ENCODE measurements around the gene GOLGA6L1.
"Not testable (repeated sequence)": the region's sequence is repeated elsewhere in the genome, so short reads cannot be mapped to it uniquely, and the experiment has no call there.

GOLGA6L1 gene, protein sequence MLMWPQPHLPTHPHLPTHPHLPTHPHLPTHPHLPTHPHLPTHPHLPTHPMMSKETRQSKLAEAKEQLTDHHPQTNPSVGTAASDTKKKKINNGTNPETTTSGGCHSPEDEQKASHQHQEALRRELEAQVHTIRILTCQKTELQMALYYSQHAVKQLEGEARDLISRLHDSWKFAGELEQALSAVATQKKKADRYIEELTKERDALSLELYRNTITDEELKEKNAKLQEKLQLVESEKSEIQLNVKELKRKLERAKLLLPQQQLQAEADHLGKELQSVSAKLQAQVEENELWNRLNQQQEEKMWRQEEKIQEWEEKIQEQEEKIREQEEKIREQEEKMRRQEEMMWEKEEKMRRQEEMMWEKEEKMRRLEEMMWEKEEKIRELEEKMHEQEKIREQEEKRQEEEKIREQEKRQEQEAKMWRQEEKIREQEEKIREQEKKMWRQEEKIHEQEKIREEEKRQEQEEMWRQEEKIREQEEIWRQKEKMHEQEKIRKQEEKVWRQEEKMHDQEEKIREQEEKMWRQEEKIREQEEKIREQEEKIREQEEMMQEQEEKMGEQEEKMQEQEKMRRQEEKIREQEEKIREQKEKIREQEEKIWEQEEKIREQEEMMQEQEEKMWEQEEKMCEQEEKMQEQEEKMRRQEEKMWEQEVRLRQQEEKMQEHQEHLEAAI

DNA sequence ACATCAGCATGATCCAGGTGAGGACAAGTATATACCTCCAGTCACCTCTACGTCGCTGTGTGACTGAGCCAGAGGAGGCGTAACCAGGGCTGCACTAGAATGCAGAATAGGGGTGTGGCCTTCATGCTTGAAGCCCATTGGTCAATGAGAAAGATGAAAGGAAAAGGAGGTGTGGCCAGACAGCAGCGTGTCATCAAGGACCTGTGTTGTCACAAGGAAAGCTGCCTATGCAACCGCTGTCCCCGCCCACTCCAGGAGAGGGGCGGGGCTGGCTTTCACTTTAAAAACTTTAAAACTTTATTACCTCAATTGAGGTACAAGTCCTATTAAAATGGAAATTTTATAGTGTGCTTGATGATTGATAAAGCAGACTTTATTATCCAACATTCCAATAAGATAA is at the start of gene GOLGA6L1:
TSS of gene GOLGA6L1 (minus strand) at position 101 of the 400 bp plus-strand sequence. CDS start at position 10, 91 bp downstream.
- not testable (repeated sequence) for H3K4me1 Mint-ChIP-seq, H3K4me3 Mint-ChIP-seq, H3K27me3 Mint-ChIP-seq

DNA sequence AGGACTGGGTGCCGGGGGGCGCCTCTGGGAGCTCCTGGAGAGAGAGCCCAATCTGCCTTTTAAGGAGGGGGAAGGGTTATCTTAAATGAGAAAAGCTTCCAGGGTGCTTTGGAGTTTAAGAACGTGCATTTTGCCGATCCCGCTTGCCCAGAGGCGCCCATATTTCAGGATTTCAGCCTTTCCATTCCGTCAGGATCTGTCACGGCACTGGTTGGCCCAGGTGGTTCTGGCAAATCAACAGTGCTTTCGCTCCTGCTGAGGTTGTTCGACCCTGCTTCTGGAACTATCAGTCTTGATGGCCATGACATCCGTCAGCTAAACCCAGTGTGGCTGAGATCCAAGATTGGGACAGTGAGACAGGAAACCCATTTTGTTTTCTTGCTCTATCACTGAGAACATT is 44.6 kb upstream of the GOLGA6L1 start:
- H3K36me3 Mint-ChIP-seq, H3K27me3 Mint-ChIP-seq, H3K9me3 Mint-ChIP-seq, H3K4me1 Mint-ChIP-seq, H3K27ac Mint-ChIP-seq, H3K4me3 Mint-ChIP-seq: not testable (repeated sequence)

More for the DNA sequence above, at the start of gene GOLGA6L1:
- not testable (repeated sequence) for H3K36me3 Mint-ChIP-seq, H3K9me3 Mint-ChIP-seq, H3K27ac Mint-ChIP-seq

DNA sequence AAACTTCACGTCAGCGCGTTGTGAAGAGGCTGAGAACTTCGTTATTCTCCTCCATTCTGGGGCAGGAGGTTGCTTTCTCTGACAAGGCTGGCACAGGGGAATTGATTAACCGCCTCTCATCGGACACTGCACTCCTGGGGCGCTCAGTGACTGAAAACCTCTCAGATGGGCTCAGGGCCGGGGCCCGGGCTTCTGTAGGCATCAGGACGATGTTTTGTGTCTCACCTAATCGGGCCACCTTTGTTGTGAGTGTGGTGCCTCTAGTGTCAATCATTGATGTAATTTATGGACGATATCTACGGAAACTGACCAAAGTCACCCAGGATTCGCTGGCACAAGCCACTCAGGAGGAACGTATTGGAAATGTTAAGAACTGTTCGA is 43.9 kb upstream of the GOLGA6L1 start:
- H3K27me3 Mint-ChIP-seq, H3K4me1 Mint-ChIP-seq, H3K36me3 Mint-ChIP-seq, H3K9me3 Mint-ChIP-seq, H3K27ac Mint-ChIP-seq, H3K4me3 Mint-ChIP-seq: not testable (repeated sequence)

DNA sequence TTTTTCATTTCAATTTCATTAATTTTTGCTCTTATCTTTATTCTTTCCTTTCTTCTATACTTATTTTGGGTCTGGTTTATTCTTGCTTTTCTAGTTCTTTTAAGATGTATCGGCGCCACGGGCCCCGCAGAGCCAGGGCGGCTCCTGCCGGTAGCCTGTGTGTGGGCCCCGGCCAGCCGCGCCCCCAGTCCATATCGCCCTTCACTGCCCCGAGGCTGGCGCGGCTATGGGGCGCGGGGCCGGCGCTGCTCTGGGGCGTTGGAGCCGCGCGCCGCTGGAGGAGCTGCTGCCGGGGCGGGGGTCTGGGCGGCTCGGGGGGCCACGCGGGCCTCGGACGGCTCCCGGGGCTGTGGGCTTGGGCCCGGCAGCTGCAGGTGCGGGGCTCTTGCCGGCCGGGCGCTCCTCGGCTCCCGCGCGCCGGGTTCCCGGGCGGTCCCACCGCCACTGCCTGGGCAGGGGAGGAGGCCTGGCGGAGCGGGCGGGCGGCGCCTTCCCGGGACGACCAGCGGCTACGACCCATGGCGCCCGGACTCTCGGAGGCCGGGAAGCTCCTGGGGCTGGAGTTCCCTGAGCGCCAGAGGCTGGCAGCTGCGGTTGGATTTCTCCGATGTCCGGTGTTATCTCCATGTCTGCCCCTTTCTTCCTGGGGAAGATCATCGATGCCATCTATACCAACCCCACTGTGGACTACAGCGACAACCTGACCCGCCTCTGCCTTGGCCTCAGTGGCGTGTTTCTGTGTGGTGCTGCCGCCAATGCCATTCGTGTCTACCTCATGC is 43.3 kb upstream of the GOLGA6L1 start:
- H3K27ac Mint-ChIP-seq, H3K27me3 Mint-ChIP-seq, H3K9me3 Mint-ChIP-seq, H3K4me3 Mint-ChIP-seq, H3K36me3 Mint-ChIP-seq, H3K4me1 Mint-ChIP-seq: not testable (repeated sequence)

DNA sequence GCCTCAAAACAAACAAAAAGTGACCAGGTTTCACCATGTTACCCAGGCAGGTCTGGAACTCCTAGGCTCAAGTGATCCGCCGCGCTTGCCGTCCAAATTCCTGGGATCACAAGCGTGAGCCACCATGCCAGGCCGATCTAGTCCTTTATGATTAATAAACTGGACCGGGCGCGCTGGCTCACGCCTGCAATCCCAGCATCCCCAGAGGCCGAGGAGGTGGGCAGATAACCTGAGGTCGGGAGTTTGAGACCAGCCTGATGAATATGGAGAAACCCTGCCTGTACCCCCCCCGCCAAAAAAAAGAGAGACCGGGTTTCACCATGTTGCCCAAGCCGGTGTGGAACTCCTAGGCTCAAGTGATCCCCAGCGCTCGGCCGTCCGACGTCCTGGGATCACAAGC is 40.1 kb upstream of the GOLGA6L1 start:
- not testable (repeated sequence) for H3K36me3 Mint-ChIP-seq, H3K4me1 Mint-ChIP-seq, H3K27ac Mint-ChIP-seq, H3K27me3 Mint-ChIP-seq, H3K4me3 Mint-ChIP-seq, H3K9me3 Mint-ChIP-seq

DNA sequence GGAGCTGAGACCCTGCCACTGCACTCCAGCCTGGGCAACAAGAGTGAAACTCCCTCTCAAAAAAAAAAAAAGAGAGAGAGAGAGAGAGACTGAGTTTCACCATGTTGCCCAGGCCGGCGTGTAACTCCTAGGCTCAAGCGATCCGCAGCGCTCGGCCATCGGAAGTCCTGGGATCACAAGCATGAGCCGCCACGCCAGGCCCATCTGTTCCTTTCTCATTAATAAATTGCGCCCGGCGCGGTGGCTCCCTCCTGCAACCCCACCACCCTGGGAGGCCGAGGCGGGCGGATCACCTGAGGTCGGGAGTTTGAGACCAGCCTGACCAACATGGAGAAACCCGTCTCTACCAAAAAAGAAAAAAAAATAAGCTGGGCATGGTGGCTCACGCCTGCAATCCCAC is 39.0 kb upstream of the GOLGA6L1 start:
- not testable (repeated sequence) for H3K9me3 Mint-ChIP-seq, H3K27me3 Mint-ChIP-seq, H3K4me3 Mint-ChIP-seq, H3K36me3 Mint-ChIP-seq, H3K27ac Mint-ChIP-seq, H3K4me1 Mint-ChIP-seq

DNA sequence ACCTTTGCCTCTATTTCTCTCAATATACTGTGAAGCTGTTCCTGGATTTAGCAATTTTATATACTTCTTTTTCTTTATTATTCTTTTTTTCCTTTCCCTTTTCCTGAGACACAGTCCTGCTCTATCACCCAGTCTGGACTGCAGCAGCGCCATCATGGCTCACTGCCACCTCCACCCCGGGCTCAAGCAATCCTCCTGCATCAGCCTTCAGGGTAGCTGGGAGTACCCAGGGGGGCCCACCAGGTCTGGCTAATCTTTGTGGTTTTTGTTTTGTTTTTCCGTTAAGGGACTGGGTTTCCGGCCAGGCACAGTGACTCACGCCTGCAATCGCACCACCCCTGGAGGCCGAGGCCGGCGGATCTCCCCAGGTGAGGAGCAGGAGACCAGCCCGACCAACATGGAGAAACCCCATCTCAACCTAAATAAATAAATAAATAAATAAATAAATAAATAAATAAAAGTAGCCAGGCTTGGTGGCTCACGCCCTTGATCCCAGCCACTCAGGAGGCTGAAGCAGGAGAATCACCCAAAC is 38.1 kb upstream of the GOLGA6L1 start:
- H3K4me1 Mint-ChIP-seq, H3K9me3 Mint-ChIP-seq, H3K4me3 Mint-ChIP-seq, H3K27me3 Mint-ChIP-seq, H3K36me3 Mint-ChIP-seq, H3K27ac Mint-ChIP-seq: not testable (repeated sequence)

DNA sequence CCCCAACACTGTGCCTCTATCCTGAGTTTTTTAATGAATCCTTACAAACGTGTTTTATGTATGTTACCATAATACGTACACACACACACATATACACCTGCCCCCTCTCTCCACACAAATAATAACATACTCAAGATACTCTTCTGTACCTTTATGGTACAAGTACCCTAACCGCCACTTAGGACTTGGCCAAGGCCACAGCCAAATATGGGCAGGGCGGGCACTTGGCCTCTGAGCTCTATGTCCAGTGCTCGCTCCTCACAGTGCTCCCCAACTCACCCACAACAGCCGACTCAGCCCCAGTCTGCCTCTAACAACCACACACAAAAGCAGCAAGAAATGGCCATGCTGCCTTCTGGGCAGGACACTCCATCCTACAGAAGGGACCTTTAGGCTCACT is 3.8 kb downstream of the GOLGA6L1 start:
- not testable (repeated sequence) for H3K36me3 Mint-ChIP-seq, H3K9me3 Mint-ChIP-seq, H3K27me3 Mint-ChIP-seq, H3K4me3 Mint-ChIP-seq, H3K27ac Mint-ChIP-seq, H3K4me1 Mint-ChIP-seq

DNA sequence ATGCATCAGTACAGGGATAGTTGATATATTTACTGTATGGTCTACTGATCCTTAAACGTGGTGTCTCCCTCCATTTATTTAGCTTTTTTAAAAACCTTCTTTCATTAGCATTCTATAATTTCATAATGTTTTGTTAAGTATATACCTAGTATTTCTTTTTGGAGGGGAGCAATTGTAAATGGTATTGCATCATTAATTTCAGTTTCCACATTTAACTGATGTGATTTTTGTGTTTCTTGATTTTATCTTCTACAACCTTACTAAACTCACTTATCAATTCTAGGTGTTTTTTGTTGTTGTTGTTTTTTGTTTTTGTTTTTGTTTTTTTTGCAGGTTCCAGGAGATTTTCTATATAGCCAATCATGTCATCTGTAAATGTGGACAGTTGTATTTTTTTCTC is 18.4 kb downstream of the GOLGA6L1 start:
- H3K27me3 Mint-ChIP-seq: peaks cover 11% of the 10 kb centered on the region
- no peak overlapping the region for H3K27ac Mint-ChIP-seq
- H3K4me3 Mint-ChIP-seq: no peak overlapping the region
- H3K9me3 Mint-ChIP-seq: peaks cover 5% of the 10 kb centered on the region
- no peaks in the 10 kb centered on the region for H3K36me3 Mint-ChIP-seq
- no peaks in the 10 kb centered on the region for H3K4me1 Mint-ChIP-seq

DNA sequence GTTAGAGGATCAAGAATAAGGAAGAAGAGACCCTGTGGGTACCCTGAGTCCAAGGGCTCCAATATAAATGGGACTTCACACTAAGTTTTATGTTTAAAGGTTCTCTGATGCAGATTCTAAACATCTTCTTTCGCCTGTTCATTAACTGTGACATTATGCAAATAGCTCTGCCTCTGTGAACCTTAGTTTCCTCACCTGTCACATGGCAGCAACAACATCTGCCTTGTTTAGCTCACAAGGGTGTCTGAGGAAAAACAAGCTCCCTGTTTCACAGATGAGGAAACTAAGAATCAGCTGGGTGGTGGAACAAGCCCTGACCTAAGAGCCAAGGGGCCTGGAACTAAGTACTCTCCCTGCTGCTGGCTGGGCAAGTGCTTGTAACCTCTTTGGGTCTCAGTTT is 40.8 kb downstream of the GOLGA6L1 start:
- H3K9me3 Mint-ChIP-seq: no peaks in the 10 kb centered on the region
- no peak overlapping the region for H3K4me3 Mint-ChIP-seq
- no peaks in the 10 kb centered on the region for H3K4me1 Mint-ChIP-seq
- peaks cover 8% of the 10 kb centered on the region for H3K27me3 Mint-ChIP-seq
- H3K36me3 Mint-ChIP-seq: no peaks in the 10 kb centered on the region
- no peak overlapping the region for H3K27ac Mint-ChIP-seq

DNA sequence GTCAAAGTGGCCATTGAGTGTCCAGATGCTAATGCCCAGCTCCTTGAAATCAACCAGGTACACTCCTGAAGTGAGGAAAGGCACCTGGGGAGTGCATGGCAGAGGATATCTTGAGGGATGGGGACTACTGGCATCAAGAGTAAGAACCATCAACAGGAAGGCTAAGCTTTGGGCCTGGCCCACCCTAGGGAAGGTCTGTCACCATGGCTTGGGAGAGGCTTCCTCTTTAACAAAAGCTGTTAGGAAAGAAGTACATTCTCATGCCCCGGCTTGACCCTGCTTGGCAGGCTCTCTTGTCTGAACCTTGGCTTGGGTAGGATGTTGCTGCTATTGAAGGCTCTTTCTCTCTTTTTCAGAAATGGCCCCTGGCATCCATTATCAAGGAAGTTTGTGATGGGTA is 53.5 kb downstream of the GOLGA6L1 start:
- Mint-ChIP-seq H3K27ac (no peak overlapping the region), H3K36me3 (no peaks in the 10 kb centered on the region), H3K4me3 (no peak overlapping the region), H3K27me3 (no peaks in the 10 kb centered on the region), H3K4me1 (no peaks in the 10 kb centered on the region), H3K9me3 (no peaks in the 10 kb centered on the region)

DNA sequence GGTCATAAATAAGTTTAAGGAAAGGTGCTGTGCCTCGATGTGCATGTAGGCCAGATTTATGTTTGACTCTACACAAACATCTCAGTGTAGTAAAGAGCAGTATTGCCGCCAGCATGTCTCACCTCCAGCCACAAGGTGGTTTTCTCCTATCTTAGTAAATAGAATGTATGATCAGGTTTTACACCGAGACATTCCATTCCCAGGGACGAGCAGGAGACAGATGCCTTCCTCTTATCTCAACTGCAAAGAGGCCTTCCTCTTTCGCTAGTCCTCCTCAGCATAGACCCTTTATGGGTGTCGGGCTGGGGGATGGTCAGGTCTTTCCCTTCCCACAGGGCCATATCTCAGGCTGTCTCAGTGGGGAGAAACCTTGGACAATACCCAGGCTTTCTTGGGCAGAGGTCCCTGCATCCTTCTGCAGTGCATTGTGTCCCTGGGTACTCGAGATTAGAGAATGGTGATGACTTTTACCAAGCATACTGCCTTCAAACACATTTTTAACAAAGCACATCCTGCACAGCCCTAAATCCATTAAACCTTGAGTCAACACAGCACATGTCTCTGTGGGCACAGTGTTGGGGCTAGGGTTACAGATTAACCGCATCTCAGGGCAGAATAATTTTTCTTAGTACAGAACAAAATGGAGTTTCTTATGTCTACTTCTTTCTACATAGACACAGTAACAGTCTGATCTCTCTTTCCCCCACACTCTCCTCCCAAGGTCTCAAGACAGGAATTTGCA is 54.5 kb downstream of the GOLGA6L1 start:
- H3K27ac Mint-ChIP-seq, H3K4me1 Mint-ChIP-seq, H3K36me3 Mint-ChIP-seq, H3K4me3 Mint-ChIP-seq, H3K9me3 Mint-ChIP-seq, H3K27me3 Mint-ChIP-seq: not testable (repeated sequence)

DNA sequence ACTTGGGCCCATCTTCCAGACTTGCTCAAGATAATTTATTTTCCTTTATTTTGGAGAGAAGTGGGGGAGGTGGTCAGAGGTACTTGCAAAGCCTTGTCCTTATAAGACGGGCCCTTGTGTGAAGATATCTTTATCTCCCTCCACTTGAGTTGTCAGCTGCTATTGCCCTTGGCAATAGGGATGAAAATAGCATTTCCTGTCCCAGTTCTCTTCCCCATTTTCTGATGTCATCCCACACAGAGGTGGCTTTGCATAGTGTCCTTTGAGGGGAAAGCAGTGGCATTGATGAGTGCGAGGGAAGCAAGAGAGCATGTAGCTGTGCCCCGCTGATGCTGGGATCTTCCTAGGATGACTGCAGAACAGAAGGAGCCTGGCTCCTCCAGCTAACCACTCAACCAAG is 55.4 kb downstream of the GOLGA6L1 start:
- Mint-ChIP-seq H3K27ac (no peak overlapping the region), H3K36me3 (no peaks in the 10 kb centered on the region), H3K4me3 (no peak overlapping the region), H3K4me1 (no peaks in the 10 kb centered on the region), H3K9me3 (no peaks in the 10 kb centered on the region), H3K27me3 (peaks cover 1% of the 10 kb centered on the region)

DNA sequence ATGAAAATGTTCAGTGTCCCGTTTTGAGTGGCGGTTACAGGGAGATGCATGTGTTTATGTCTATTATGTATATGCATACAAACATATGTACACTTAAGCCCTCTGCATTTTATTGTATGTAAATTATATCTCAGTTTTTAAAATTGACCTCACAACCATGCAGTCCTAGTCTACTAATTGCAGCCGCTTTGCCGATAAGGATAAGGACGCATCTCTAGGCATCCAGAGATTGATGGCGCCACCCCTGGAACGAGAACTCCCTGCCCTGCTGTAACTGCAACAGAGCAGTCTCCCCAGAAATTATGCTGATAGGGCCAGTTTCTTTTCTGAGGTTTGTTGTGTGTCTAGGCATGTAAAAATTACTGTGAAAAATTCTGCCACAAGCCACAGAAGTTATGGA is 56.9 kb downstream of the GOLGA6L1 start:
- Mint-ChIP-seq H3K27ac (no peak overlapping the region), H3K4me1 (no peaks in the 10 kb centered on the region), H3K4me3 (no peak overlapping the region), H3K27me3 (peaks cover 4% of the 10 kb centered on the region), H3K36me3 (no peaks in the 10 kb centered on the region), H3K9me3 (no peaks in the 10 kb centered on the region)
